ENCODE results near the gene NGEF.

DNA sequence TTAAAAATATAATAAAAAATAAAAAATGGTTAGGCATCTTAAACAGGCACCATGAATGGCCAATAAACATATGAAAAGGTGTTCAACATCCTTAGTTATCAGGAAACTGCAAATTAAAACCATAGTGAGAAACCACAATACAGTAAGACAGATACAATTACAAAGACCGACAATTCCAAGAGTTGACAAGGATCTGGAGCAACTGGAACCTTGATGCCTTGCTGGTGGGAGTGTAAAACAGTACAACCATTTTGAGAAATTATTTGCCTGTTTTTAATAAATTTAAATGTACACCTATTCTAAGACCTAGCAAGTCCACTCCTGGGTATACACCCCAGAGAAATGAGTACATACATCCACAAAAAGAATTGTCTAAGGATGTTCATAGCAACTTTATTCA lies 49.1 kb downstream of the NGEF start:
- TF ChIP-seq, protein P1, sequence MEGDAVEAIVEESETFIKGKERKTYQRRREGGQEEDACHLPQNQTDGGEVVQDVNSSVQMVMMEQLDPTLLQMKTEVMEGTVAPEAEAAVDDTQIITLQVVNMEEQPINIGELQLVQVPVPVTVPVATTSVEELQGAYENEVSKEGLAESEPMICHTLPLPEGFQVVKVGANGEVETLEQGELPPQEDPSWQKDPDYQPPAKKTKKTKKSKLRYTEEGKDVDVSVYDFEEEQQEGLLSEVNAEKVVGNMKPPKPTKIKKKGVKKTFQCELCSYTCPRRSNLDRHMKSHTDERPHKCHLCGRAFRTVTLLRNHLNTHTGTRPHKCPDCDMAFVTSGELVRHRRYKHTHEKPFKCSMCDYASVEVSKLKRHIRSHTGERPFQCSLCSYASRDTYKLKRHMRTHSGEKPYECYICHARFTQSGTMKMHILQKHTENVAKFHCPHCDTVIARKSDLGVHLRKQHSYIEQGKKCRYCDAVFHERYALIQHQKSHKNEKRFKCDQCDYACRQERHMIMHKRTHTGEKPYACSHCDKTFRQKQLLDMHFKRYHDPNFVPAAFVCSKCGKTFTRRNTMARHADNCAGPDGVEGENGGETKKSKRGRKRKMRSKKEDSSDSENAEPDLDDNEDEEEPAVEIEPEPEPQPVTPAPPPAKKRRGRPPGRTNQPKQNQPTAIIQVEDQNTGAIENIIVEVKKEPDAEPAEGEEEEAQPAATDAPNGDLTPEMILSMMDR (conservative IDR thresholded peaks at IDR 0.05; ENCODE audit: low read depth, low read length), result no peak
- TF ChIP-seq EZH2 (IDR thresholded peaks at IDR 0.05; ENCODE audit: low read length, unreplicated experiment) (no peak), EZH2phosphoT487 (IDR thresholded peaks at IDR 0.05; ENCODE audit: borderline replicate concordance, low read length) (no peak)
